ENCODE measurements around the gene SLC16A1. TPM values are rescaled to one million over a fixed set of nuclear protein-coding genes. Genes with fewer than 3 reads are reported as not detected.

Gene SLC16A1
- 10 to 100 TPM; 13.1 to 20.7 (median 15.7) TPM for total RNA-seq

- WGBS, 2 donors: 0 to 1% methylated on average over 27 to 54 of the region's 90 CpGs
- Histone ChIP-seq H3K4me3 (peak within 1 kb of the TSS; percentile 61 to 73 (median 72)), H3K27me3 (no peaks in the 10 kb centered on the region), H3K36me3 (peaks cover 0 to 7% (median 0%) of the 10 kb centered on the region in 3 donors), H3K9me3 (no peaks in the 10 kb centered on the region), H3K27ac (peak within 1 kb of the TSS; percentile 80 to 93 (median 91)), H3K4me1 (peaks cover 0 to 38% (median 11%) of the 10 kb centered on the region in 4 donors)
- DNase-seq (ENCODE audit: low spot score in 2 of 2): peak; percentile 88
- TF ChIP-seq POLR2A (IDR thresholded peaks at IDR 0.05) (peak; percentile 81 to 92), CTCF (IDR thresholded peaks at IDR 0.05) (peak; percentile 5 to 64 (median 43)), EP300 (IDR thresholded peaks at IDR 0.05) (peak in 1 of 2 donors; percentile 93)
These were observed at the start of gene SLC16A1 for GRCh38 chr1:112955773-112956543. Gene SLC16A1 (minus strand): TSS chr1:112956196. CDS start chr1:112929308, 26,888 bp downstream.

- Histone ChIP-seq H3K27ac (no peak overlapping the region), H3K36me3 (peaks cover 0 to 37% (median 0%) of the 10 kb centered on the region in 3 donors), H3K27me3 (no peaks in the 10 kb centered on the region), H3K4me3 (no peak overlapping the region), H3K9me3 (no peaks in the 10 kb centered on the region), H3K4me1 (no peaks in the 10 kb centered on the region)
- TF ChIP-seq POLR2A (IDR thresholded peaks at IDR 0.05): no peak
- no peak for TF ChIP-seq EP300 (IDR thresholded peaks at IDR 0.05)
- no peak for TF ChIP-seq CTCF (IDR thresholded peaks at IDR 0.05)
- no peak for DNase-seq (ENCODE audit: low spot score in 2 of 2)
- 77 to 81% methylated on average over 18 of the region's 18 CpGs for WGBS, 2 donors
These were observed 48.0 kb upstream of the SLC16A1 start for GRCh38 chr1:113003751-113004690.

- 95 to 97% methylated on average over 4 of the region's 4 CpGs for WGBS, 2 donors
These were observed 46.3 kb upstream of the SLC16A1 start for GRCh38 chr1:113002297-113002696.

GRCh38 chr1:112998592-112999235, 42.7 kb upstream of the SLC16A1 start:
- TF ChIP-seq POLR2A (IDR thresholded peaks at IDR 0.05): no peak
- no peak for TF ChIP-seq CTCF (IDR thresholded peaks at IDR 0.05)
- no peak for TF ChIP-seq EP300 (IDR thresholded peaks at IDR 0.05)
- H3K27me3 ChIP-seq: no peaks in the 10 kb centered on the region
- no peaks in the 10 kb centered on the region for H3K9me3 ChIP-seq
- no peak overlapping the region for H3K4me3 ChIP-seq
- no peaks in the 10 kb centered on the region for H3K4me1 ChIP-seq
- no peak overlapping the region for H3K27ac ChIP-seq
- DNase-seq (ENCODE audit: low spot score in 2 of 2): no peak
- peaks cover 0 to 35% (median 0%) of the 10 kb centered on the region in 3 donors for H3K36me3 ChIP-seq
- 44 to 46% methylated on average over 7 of the region's 7 CpGs for WGBS, 2 donors

More at GRCh38 chr1:113002297-113002696, 46.3 kb upstream of the SLC16A1 start:
- no peak for DNase-seq (ENCODE audit: low spot score in 2 of 2)
- Histone ChIP-seq H3K9me3 (no peaks in the 10 kb centered on the region), H3K4me3 (no peak overlapping the region), H3K27me3 (no peaks in the 10 kb centered on the region), H3K36me3 (peaks cover 0 to 40% (median 0%) of the 10 kb centered on the region in 3 donors), H3K27ac (no peak overlapping the region), H3K4me1 (no peaks in the 10 kb centered on the region)
- TF ChIP-seq CTCF (IDR thresholded peaks at IDR 0.05) (no peak), EP300 (IDR thresholded peaks at IDR 0.05) (no peak), POLR2A (IDR thresholded peaks at IDR 0.05) (no peak)

Data from tibial nerve (tissue), 4 donors.